ENCODE measurements around the gene ABTB2. TPM values are rescaled to one million over a fixed set of nuclear protein-coding genes. Genes with fewer than 3 reads are reported as not detected.

ABTB2 gene
- polyA plus RNA-seq (2013, experiment 1 of 2): 13.0 TPM
- 9.6 TPM for polyA plus RNA-seq (2013, experiment 2 of 2)

GRCh38 chr11:34357701-34358257, at the start of gene ABTB2:
Gene ABTB2, minus strand, starts transcription at chr11:34358010.
- peak within 1 kb of the TSS; percentile 66 for H3K27ac ChIP-seq (ENCODE audit: low read depth, low read length, severe bottlenecking)
- no peaks in the 10 kb centered on the region for H3K9me3 ChIP-seq (ENCODE audit: control insufficient read depth, low read length)
- H3K4me3 ChIP-seq (ENCODE audit: extremely low read depth, insufficient read depth, low read length, poor library complexity, severe bottlenecking): peak within 1 kb of the TSS; percentile 57
- H3K4me1 ChIP-seq (ENCODE audit: control insufficient read depth, insufficient read depth, low read length, poor library complexity, severe bottlenecking): peaks cover 12% of the 10 kb centered on the region
- WGBS, 2 experiments (ENCODE audit: insufficient coverage in 2 of 2): 0 to 1% methylated on average over 24 to 38 of the region's 57 CpGs
- no peaks in the 10 kb centered on the region for H3K36me3 ChIP-seq (ENCODE audit: control insufficient read depth, insufficient read depth, low read length)

GRCh38 chr11:34407121-34407813, 49.5 kb upstream of the ABTB2 start:
- no peaks in the 10 kb centered on the region for H3K36me3 ChIP-seq (ENCODE audit: control insufficient read depth, insufficient read depth, low read length)
- whole genome bisulfite sequencing, 2 experiments (ENCODE audit: insufficient coverage in 2 of 2): 80% methylated on average over 1 of the region's 2 CpGs; no CpG with 5 or more reads in 1 of the 2 experiments

GRCh38 chr11:34406413-34406812, 48.6 kb upstream of the ABTB2 start:
- H3K4me3 ChIP-seq (ENCODE audit: extremely low read depth, insufficient read depth, low read length, poor library complexity, severe bottlenecking): no peak overlapping the region
- no peaks in the 10 kb centered on the region for H3K9me3 ChIP-seq (ENCODE audit: control insufficient read depth, low read length)
- no peaks in the 10 kb centered on the region for H3K36me3 ChIP-seq (ENCODE audit: control insufficient read depth, insufficient read depth, low read length)
- WGBS, 2 experiments (ENCODE audit: insufficient coverage in 2 of 2): 100% methylated on average over 1 of the region's 3 CpGs; no CpG with 5 or more reads in 1 of the 2 experiments
- H3K27ac ChIP-seq (ENCODE audit: low read depth, low read length, severe bottlenecking): no peak overlapping the region
- H3K4me1 ChIP-seq (ENCODE audit: control insufficient read depth, insufficient read depth, low read length, poor library complexity, severe bottlenecking): no peaks in the 10 kb centered on the region

More at GRCh38 chr11:34407121-34407813, 49.5 kb upstream of the ABTB2 start:
- Histone ChIP-seq H3K4me1 (ENCODE audit: control insufficient read depth, insufficient read depth, low read length, poor library complexity, severe bottlenecking) (no peaks in the 10 kb centered on the region), H3K9me3 (ENCODE audit: control insufficient read depth, low read length) (no peaks in the 10 kb centered on the region), H3K27ac (ENCODE audit: low read depth, low read length, severe bottlenecking) (no peak overlapping the region), H3K4me3 (ENCODE audit: extremely low read depth, insufficient read depth, low read length, poor library complexity, severe bottlenecking) (no peak overlapping the region)

- no peak overlapping the region for H3K27ac ChIP-seq (ENCODE audit: low read depth, low read length, severe bottlenecking)
- WGBS, 2 experiments (ENCODE audit: insufficient coverage in 2 of 2): 87 to 94% methylated on average over 5 to 7 of the region's 7 CpGs
- H3K4me1 ChIP-seq (ENCODE audit: control insufficient read depth, insufficient read depth, low read length, poor library complexity, severe bottlenecking): no peaks in the 10 kb centered on the region
- H3K4me3 ChIP-seq (ENCODE audit: extremely low read depth, insufficient read depth, low read length, poor library complexity, severe bottlenecking): no peak overlapping the region
- no peaks in the 10 kb centered on the region for H3K36me3 ChIP-seq (ENCODE audit: control insufficient read depth, insufficient read depth, low read length)
- no peaks in the 10 kb centered on the region for H3K9me3 ChIP-seq (ENCODE audit: control insufficient read depth, low read length)
Measured at GRCh38 chr11:34405079-34405858, 47.5 kb upstream of the ABTB2 start.

GRCh38 chr11:34404280-34404679, 46.5 kb upstream of the ABTB2 start:
- H3K27ac ChIP-seq (ENCODE audit: low read depth, low read length, severe bottlenecking): no peak overlapping the region
- no peaks in the 10 kb centered on the region for H3K9me3 ChIP-seq (ENCODE audit: control insufficient read depth, low read length)
- H3K4me1 ChIP-seq (ENCODE audit: control insufficient read depth, insufficient read depth, low read length, poor library complexity, severe bottlenecking): no peaks in the 10 kb centered on the region
- no peak overlapping the region for H3K4me3 ChIP-seq (ENCODE audit: extremely low read depth, insufficient read depth, low read length, poor library complexity, severe bottlenecking)
- WGBS, 2 experiments (ENCODE audit: insufficient coverage in 2 of 2): 87 to 94% methylated on average over 3 of the region's 6 CpGs
- H3K36me3 ChIP-seq (ENCODE audit: control insufficient read depth, insufficient read depth, low read length): no peaks in the 10 kb centered on the region

GRCh38 chr11:34403431-34403830, 45.6 kb upstream of the ABTB2 start:
- Histone ChIP-seq H3K9me3 (ENCODE audit: control insufficient read depth, low read length) (no peaks in the 10 kb centered on the region), H3K27ac (ENCODE audit: low read depth, low read length, severe bottlenecking) (no peak overlapping the region), H3K4me3 (ENCODE audit: extremely low read depth, insufficient read depth, low read length, poor library complexity, severe bottlenecking) (no peak overlapping the region), H3K36me3 (ENCODE audit: control insufficient read depth, insufficient read depth, low read length) (no peaks in the 10 kb centered on the region), H3K4me1 (ENCODE audit: control insufficient read depth, insufficient read depth, low read length, poor library complexity, severe bottlenecking) (no peaks in the 10 kb centered on the region)
- WGBS, 2 experiments (ENCODE audit: insufficient coverage in 2 of 2): 90 to 93% methylated on average over 2 to 3 of the region's 4 CpGs

- no peaks in the 10 kb centered on the region for H3K36me3 ChIP-seq (ENCODE audit: control insufficient read depth, insufficient read depth, low read length)
- H3K27ac ChIP-seq (ENCODE audit: low read depth, low read length, severe bottlenecking): no peak overlapping the region
- WGBS, 2 experiments (ENCODE audit: insufficient coverage in 2 of 2): no CpG with 5 or more reads among the region's 2 CpGs
- no peak overlapping the region for H3K4me3 ChIP-seq (ENCODE audit: extremely low read depth, insufficient read depth, low read length, poor library complexity, severe bottlenecking)
- H3K4me1 ChIP-seq (ENCODE audit: control insufficient read depth, insufficient read depth, low read length, poor library complexity, severe bottlenecking): peaks cover 3% of the 10 kb centered on the region
- peaks cover 7% of the 10 kb centered on the region for H3K9me3 ChIP-seq (ENCODE audit: control insufficient read depth, low read length)
Measured at GRCh38 chr11:34397811-34398210, 40.0 kb upstream of the ABTB2 start.

- Histone ChIP-seq H3K4me1 (ENCODE audit: control insufficient read depth, insufficient read depth, low read length, poor library complexity, severe bottlenecking) (peaks cover 3% of the 10 kb centered on the region), H3K9me3 (ENCODE audit: control insufficient read depth, low read length) (peaks cover 7% of the 10 kb centered on the region), H3K4me3 (ENCODE audit: extremely low read depth, insufficient read depth, low read length, poor library complexity, severe bottlenecking) (no peak overlapping the region), H3K36me3 (ENCODE audit: control insufficient read depth, insufficient read depth, low read length) (no peaks in the 10 kb centered on the region), H3K27ac (ENCODE audit: low read depth, low read length, severe bottlenecking) (no peak overlapping the region)
- WGBS, 2 experiments (ENCODE audit: insufficient coverage in 2 of 2): no CpG with 5 or more reads among the region's 1 CpG
Measured at GRCh38 chr11:34397120-34397519, 39.3 kb upstream of the ABTB2 start.

- no peaks in the 10 kb centered on the region for H3K36me3 ChIP-seq (ENCODE audit: control insufficient read depth, insufficient read depth, low read length)
- 89% methylated on average over 1 of the region's 1 CpG; no CpG with 5 or more reads in 1 of the 2 experiments for WGBS, 2 experiments (ENCODE audit: insufficient coverage in 2 of 2)
- H3K27ac ChIP-seq (ENCODE audit: low read depth, low read length, severe bottlenecking): no peak overlapping the region
- peaks cover 3% of the 10 kb centered on the region for H3K4me1 ChIP-seq (ENCODE audit: control insufficient read depth, insufficient read depth, low read length, poor library complexity, severe bottlenecking)
- H3K4me3 ChIP-seq (ENCODE audit: extremely low read depth, insufficient read depth, low read length, poor library complexity, severe bottlenecking): no peak overlapping the region
- peaks cover 7% of the 10 kb centered on the region for H3K9me3 ChIP-seq (ENCODE audit: control insufficient read depth, low read length)
Measured at GRCh38 chr11:34395916-34396550, 38.2 kb upstream of the ABTB2 start.

GRCh38 chr11:34394771-34395300, 37.0 kb upstream of the ABTB2 start:
- Histone ChIP-seq H3K36me3 (ENCODE audit: control insufficient read depth, insufficient read depth, low read length) (no peaks in the 10 kb centered on the region), H3K27ac (ENCODE audit: low read depth, low read length, severe bottlenecking) (no peak overlapping the region), H3K4me1 (ENCODE audit: control insufficient read depth, insufficient read depth, low read length, poor library complexity, severe bottlenecking) (peaks cover 3% of the 10 kb centered on the region), H3K9me3 (ENCODE audit: control insufficient read depth, low read length) (peaks cover 7% of the 10 kb centered on the region), H3K4me3 (ENCODE audit: extremely low read depth, insufficient read depth, low read length, poor library complexity, severe bottlenecking) (no peak overlapping the region)
- 77 to 80% methylated on average over 5 of the region's 6 CpGs for WGBS, 2 experiments (ENCODE audit: insufficient coverage in 2 of 2)

Data from mesodermal cell (in vitro differentiated cells).